DOHH2 (cell line): Measurements from ENCODE around the gene MADCAM1.
"Not testable (repeated sequence)": the region's sequence is repeated elsewhere in the genome, so short reads cannot be mapped to it uniquely, and the experiment has no call there.

Experiments
- H3F3A ChIP-seq: fragments of 200-600 bp; sonication (generic), shearing (Covaris generic); 2 replicates; pipeline ENCODE4 v1.6.0; 2016; ENCODE audit warnings: antibody characterized with exemption, mild to moderate bottlenecking; ENCODE audit not compliant: control insufficient read depth, insufficient read depth
- H3K27ac ChIP-seq: fragments of 200-600 bp; sonication (generic); 2 replicates; pipeline ENCODE4 v1.5.1; 2014; ENCODE audit warnings: low read depth, mild to moderate bottlenecking, low read length, moderate library complexity
- H3K27me3 ChIP-seq: fragments of 200-600 bp; sonication (generic); 2 replicates; pipeline ENCODE4 v1.6.1; 2014; ENCODE audit warnings: mild to moderate bottlenecking, low read length, mixed read lengths; ENCODE audit not compliant: control insufficient read depth
- H3K36me3 ChIP-seq: fragments of 200-600 bp; sonication (generic); 2 replicates; pipeline ENCODE4 v1.6.1; 2014; ENCODE audit warnings: mild to moderate bottlenecking, low read length, moderate library complexity, mixed read lengths; ENCODE audit not compliant: control insufficient read depth
- H3K4me1 ChIP-seq: fragments of 200-600 bp; sonication (generic); 2 replicates; pipeline ENCODE4 v1.6.1; 2014; ENCODE audit warnings: mild to moderate bottlenecking, low read length, mixed read lengths; ENCODE audit not compliant: control insufficient read depth
- H3K4me2 ChIP-seq: fragments of 200-600 bp; sonication (generic); 2 replicates; pipeline ENCODE4 v1.6.0; 2014; ENCODE audit warnings: mild to moderate bottlenecking, low read length, moderate library complexity
- H3K4me3 ChIP-seq: fragments of 200-600 bp; sonication (generic); 2 replicates; pipeline ENCODE4 v1.5.1; 2014; ENCODE audit warnings: mild to moderate bottlenecking, low read length, mixed read lengths
- H3K79me2 ChIP-seq: fragments of 200-600 bp; sonication (generic); 2 replicates; pipeline ENCODE4 v1.6.1; 2014; ENCODE audit warnings: mild to moderate bottlenecking, low read length, mixed read lengths; ENCODE audit not compliant: control insufficient read depth
- H3K9me2 ChIP-seq: fragments of 200-600 bp; sonication (generic); replicated peaks from 2 replicates; pipeline ENCODE4 v1.6.1; 2014; ENCODE audit warnings: mild to moderate bottlenecking, low read length, mixed read lengths; ENCODE audit not compliant: control insufficient read depth
- H3K9me3 ChIP-seq: fragments of 200-600 bp; sonication (generic); 2 replicates; pipeline ENCODE4 v1.6.1; 2014; ENCODE audit warnings: antibody characterized with exemption, low read length, mixed read lengths; ENCODE audit not compliant: control insufficient read depth, insufficient read depth
- H4K20me1 ChIP-seq: fragments of 200-600 bp; sonication (generic); 2 replicates; pipeline ENCODE4 v1.6.0; 2014; ENCODE audit warnings: low read depth, mild to moderate bottlenecking, antibody characterized with exemption, low read length, moderate library complexity; ENCODE audit not compliant: control insufficient read depth, insufficient read depth
- CTCF ChIP-seq: fragments of 200-600 bp; sonication (generic); IDR thresholded peaks from one replicate; pipeline ENCODE4 v1.5.1; 2014; ENCODE audit warnings: antibody characterized with exemption, mild to moderate bottlenecking, low read depth, low read length; ENCODE audit not compliant: poor library complexity, severe bottlenecking
- EZH2phosphoT487 ChIP-seq: fragments of 200-600 bp; sonication (generic); IDR thresholded peaks from 2 replicates; pipeline ENCODE4 v1.6.1; 2017; ENCODE audit warnings: borderline replicate concordance, mild to moderate bottlenecking, antibody characterized with exemption, low read length, moderate library complexity, mixed read lengths

Gene MADCAM1

GRCh38 chr19:449916-450315, 46.4 kb upstream of the MADCAM1 start:
- no peak overlapping the region for H3K4me3 ChIP-seq
- H3K79me2 ChIP-seq: no peaks in the 10 kb centered on the region
- no peak overlapping the region for H3K27ac ChIP-seq
- TF ChIP-seq EZH2phosphoT487: no peak
- TF ChIP-seq CTCF: no peak
- peaks cover 42% of the 10 kb centered on the region for H3K9me3 ChIP-seq
- no peaks in the 10 kb centered on the region for H3K9me2 ChIP-seq
- H3K4me1 ChIP-seq: no peaks in the 10 kb centered on the region
- H3K4me2 ChIP-seq: no peak overlapping the region
- H3F3A ChIP-seq: peaks cover 10% of the 10 kb centered on the region; the same call in 1 of the 2 replicates
- no peaks in the 10 kb centered on the region for H4K20me1 ChIP-seq
- no peaks in the 10 kb centered on the region for H3K36me3 ChIP-seq
- H3K27me3 ChIP-seq: no peaks in the 10 kb centered on the region

DNA sequence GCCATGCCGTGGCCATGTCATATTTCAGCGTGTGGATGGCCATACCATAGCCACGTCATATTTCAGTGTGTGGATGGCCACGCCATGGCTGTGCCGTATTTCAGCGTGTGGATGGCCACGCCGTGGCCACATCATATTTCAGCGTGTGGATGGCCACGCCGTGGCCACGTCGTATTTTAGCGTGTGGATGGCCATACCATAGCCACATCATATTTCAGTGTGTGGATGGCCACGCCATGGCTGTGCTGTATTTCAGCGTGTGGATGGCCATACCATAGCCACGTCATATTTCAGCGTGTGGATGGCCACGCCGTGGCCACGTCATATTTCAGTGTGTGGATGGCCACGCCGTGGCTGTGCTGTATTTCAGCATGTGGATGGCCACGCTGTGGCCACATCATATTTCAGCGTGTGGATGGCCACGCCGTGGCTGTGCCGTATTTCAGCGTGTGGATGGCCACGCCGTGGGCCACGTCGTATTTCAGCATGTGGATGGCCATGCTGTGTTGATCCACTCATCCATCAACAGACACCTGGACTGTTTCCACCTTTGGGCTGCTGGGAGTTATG, 45.3 kb upstream of the MADCAM1 start:
- H3K79me2 ChIP-seq, H3K4me1 ChIP-seq, H3K9me2 ChIP-seq, H3K4me3 ChIP-seq, H3K36me3 ChIP-seq, H3K27me3 ChIP-seq, H4K20me1 ChIP-seq, H3K4me2 ChIP-seq, H3K27ac ChIP-seq: not testable (repeated sequence)
- Histone ChIP-seq H3F3A (peaks cover 10% of the 10 kb centered on the region; the same call in 1 of the 2 replicates), H3K9me3 (peaks cover 48% of the 10 kb centered on the region)

DNA sequence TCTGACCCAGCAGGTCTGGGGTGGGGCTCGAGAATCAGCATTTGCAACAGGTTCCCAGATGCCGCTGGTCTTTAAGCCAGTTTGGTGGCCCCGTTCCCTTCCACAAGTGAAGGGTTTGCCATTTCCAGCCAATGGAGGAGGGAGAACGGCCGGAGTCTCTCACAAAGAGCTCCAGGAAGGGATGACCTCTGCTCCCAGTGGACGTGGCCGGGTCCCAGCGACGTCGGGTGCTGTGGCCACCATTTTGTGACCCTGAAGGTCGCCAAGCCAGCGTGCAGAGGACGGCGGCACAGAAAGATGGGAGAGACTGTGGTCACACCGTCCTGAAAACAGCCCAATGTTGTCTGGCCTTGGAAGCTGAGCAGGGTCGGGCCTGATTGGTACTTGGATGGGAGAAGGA, 43.5 kb upstream of the MADCAM1 start:
- Histone ChIP-seq H3K27me3 (no peaks in the 10 kb centered on the region), H3K36me3 (no peaks in the 10 kb centered on the region), H3K4me3 (no peak overlapping the region), H4K20me1 (no peaks in the 10 kb centered on the region), H3K9me3 (peaks cover 57% of the 10 kb centered on the region), H3K4me2 (no peak overlapping the region), H3K79me2 (no peaks in the 10 kb centered on the region), H3K9me2 (no peaks in the 10 kb centered on the region), H3K27ac (no peak overlapping the region), H3F3A (peaks cover 10% of the 10 kb centered on the region; the same call in 1 of the 2 replicates), H3K4me1 (no peaks in the 10 kb centered on the region)
- TF ChIP-seq CTCF (no peak), EZH2phosphoT487 (no peak)

- TF ChIP-seq CTCF: no peak
- TF ChIP-seq EZH2phosphoT487: no peak
- Histone ChIP-seq H3K27ac (no peak overlapping the region), H3K4me2 (no peak overlapping the region), H3K4me3 (no peak overlapping the region), H3K36me3 (no peaks in the 10 kb centered on the region), H3K9me3 (peaks cover 57% of the 10 kb centered on the region), H4K20me1 (no peaks in the 10 kb centered on the region), H3F3A (peaks cover 10% of the 10 kb centered on the region; the same call in 1 of the 2 replicates), H3K79me2 (no peaks in the 10 kb centered on the region), H3K9me2 (no peaks in the 10 kb centered on the region), H3K27me3 (no peaks in the 10 kb centered on the region), H3K4me1 (no peaks in the 10 kb centered on the region)
These were observed 42.7 kb upstream of the MADCAM1 start for GRCh38 chr19:453606-454005.
